ENCODE results near the gene RTN4RL2.

The RTN4RL2 gene

GRCh38 chr11:57460022-57460757 is at the start of gene RTN4RL2:
RTN4RL2 (plus strand) TSS chr11:57460528; CDS start chr11:57460866, 338 bp downstream.
- peak in 1 of 3 donors; percentile 18 for DNase-seq (ENCODE audit: low read depth in 3 of 3, low spot score in 1 of 3)

GRCh38 chr11:57413681-57414080 is 46.6 kb upstream of the RTN4RL2 start:
- no peak for DNase-seq (ENCODE audit: low read depth in 3 of 3, low spot score in 1 of 3)

- no peak for DNase-seq (ENCODE audit: low read depth in 3 of 3, low spot score in 1 of 3)
These were observed 45.6 kb upstream of the RTN4RL2 start for GRCh38 chr11:57414612-57415212.

- no peak for DNase-seq (ENCODE audit: low read depth in 3 of 3, low spot score in 1 of 3)
These were observed 43.9 kb upstream of the RTN4RL2 start for GRCh38 chr11:57416436-57416835.

GRCh38 chr11:57417056-57417455 is 43.3 kb upstream of the RTN4RL2 start:
- DNase-seq (ENCODE audit: low read depth in 3 of 3, low spot score in 1 of 3) = no peak

GRCh38 chr11:57418131-57418530 is 42.2 kb upstream of the RTN4RL2 start:
- DNase-seq (ENCODE audit: low read depth in 3 of 3, low spot score in 1 of 3) = no peak

GRCh38 chr11:57419146-57419545 is 41.2 kb upstream of the RTN4RL2 start:
- DNase-seq (ENCODE audit: low read depth in 3 of 3, low spot score in 1 of 3) = no peak

- no peak for DNase-seq (ENCODE audit: low read depth in 3 of 3, low spot score in 1 of 3)
These were observed 39.3 kb upstream of the RTN4RL2 start for GRCh38 chr11:57421066-57421465.

GRCh38 chr11:57421805-57422204 is 38.5 kb upstream of the RTN4RL2 start:
- DNase-seq (ENCODE audit: low read depth in 3 of 3, low spot score in 1 of 3) = no peak

- DNase-seq (ENCODE audit: low read depth in 3 of 3, low spot score in 1 of 3) = no peak
These were observed 37.7 kb upstream of the RTN4RL2 start for GRCh38 chr11:57422669-57423068.

- DNase-seq (ENCODE audit: low read depth in 3 of 3, low spot score in 1 of 3) = no peak
These were observed 36.1 kb upstream of the RTN4RL2 start for GRCh38 chr11:57424137-57424791.

GRCh38 chr11:57424792-57425564 is 35.4 kb upstream of the RTN4RL2 start:
- DNase-seq (ENCODE audit: low read depth in 3 of 3, low spot score in 1 of 3) = peak; percentile 54 to 67 (median 66)

GRCh38 chr11:57425565-57426438 is 34.5 kb upstream of the RTN4RL2 start:
- DNase-seq (ENCODE audit: low read depth in 3 of 3, low spot score in 1 of 3) = no peak

GRCh38 chr11:57426439-57426928 is 33.8 kb upstream of the RTN4RL2 start:
- no peak for DNase-seq (ENCODE audit: low read depth in 3 of 3, low spot score in 1 of 3)

GRCh38 chr11:57426929-57427726 is 33.2 kb upstream of the RTN4RL2 start, which contains the start of gene SLC43A3:
SLC43A3 (minus strand) TSS chr11:57427121; CDS start chr11:57426172, 949 bp downstream.
- DNase-seq (ENCODE audit: low read depth in 3 of 3, low spot score in 1 of 3) = peak; percentile 8 to 75 (median 29)

GRCh38 chr11:57427727-57428082 is 32.6 kb upstream of the RTN4RL2 start:
- DNase-seq (ENCODE audit: low read depth in 3 of 3, low spot score in 1 of 3) = no peak

GRCh38 chr11:57428643-57429042 is 31.7 kb upstream of the RTN4RL2 start:
- no peak for DNase-seq (ENCODE audit: low read depth in 3 of 3, low spot score in 1 of 3)

GRCh38 chr11:57429946-57430345 is 30.4 kb upstream of the RTN4RL2 start:
- DNase-seq (ENCODE audit: low read depth in 3 of 3, low spot score in 1 of 3) = no peak

- no peak for DNase-seq (ENCODE audit: low read depth in 3 of 3, low spot score in 1 of 3)
These were observed 29.4 kb upstream of the RTN4RL2 start for GRCh38 chr11:57430952-57431351.
